Stimulated activated CD4-positive, alpha-beta T cell treated with anti-CD3 and anti-CD28 coated beads, Interleukin-4, amount 100 ng/mL, for 24 hours (primary cell): ENCODE results near the gene GPR55.
A peak's percentile ranks its signal among the peaks of the same experiment; 100 is the strongest.

Source experiments
- DNase-seq: peaks from one replicate; pipeline ENCODE4 v3.0.0-alpha.2; 2020

GPR55 gene

DNA sequence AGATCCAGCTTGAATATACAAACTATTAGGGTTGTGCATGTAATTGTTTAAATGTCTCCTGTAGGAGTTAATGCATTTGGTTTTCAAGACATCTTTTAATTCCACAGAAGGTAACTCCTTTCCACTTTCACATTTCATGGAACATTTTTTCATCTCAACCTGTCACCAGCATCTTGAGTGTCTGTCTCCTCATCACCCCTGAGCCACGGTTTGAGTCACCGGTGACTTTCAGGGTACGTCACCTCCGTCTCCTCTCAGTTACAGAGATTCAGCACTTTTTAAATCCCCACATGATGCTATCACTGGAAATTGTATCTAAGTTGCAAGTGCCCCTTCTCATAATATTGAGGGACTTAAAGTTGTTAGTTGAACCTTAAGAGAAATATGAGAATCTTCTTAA lies 25.3 kb downstream of the GPR55 start:
- peak; percentile 63 for DNase-seq

DNA sequence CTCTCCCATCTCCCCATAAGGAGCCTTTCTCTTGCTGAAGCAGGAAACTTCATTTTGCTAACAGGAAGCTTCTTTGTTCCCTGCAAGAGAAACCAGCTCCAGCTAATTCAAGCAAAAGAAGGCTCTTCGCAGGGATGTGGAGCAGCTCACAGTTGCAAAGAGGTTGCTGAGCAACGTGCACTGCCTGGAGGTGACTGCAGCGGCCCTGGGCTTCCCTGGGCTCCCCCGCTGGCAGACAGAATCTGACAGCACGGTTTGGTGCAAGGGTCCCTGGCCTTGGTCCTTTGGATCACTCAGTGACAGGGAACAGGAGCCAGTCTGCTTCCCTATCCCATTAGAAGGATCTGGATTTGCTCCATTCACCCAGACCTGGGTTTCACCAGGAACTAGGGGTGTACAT lies 25.8 kb downstream of the GPR55 start:
- no peak for DNase-seq

DNA sequence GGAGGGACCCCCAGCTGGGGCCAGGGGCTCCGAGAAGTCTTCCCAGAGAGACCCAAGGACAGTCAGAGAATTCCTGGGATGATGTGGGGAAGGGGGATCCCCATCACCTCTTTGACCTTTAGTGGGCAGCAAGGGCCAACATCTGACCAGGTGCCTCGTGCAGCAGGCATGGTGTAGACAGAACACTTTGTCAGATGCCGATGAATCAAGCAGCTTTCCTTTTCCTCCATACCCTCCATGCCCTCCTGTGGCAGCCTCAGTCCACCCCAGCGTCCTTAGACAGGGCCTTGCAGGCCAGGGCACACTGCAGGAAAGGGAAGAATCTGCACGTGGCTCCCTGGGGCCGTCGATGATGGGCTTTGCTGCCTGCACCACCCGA lies 26.3 kb downstream of the GPR55 start:
- no peak for DNase-seq

DNA sequence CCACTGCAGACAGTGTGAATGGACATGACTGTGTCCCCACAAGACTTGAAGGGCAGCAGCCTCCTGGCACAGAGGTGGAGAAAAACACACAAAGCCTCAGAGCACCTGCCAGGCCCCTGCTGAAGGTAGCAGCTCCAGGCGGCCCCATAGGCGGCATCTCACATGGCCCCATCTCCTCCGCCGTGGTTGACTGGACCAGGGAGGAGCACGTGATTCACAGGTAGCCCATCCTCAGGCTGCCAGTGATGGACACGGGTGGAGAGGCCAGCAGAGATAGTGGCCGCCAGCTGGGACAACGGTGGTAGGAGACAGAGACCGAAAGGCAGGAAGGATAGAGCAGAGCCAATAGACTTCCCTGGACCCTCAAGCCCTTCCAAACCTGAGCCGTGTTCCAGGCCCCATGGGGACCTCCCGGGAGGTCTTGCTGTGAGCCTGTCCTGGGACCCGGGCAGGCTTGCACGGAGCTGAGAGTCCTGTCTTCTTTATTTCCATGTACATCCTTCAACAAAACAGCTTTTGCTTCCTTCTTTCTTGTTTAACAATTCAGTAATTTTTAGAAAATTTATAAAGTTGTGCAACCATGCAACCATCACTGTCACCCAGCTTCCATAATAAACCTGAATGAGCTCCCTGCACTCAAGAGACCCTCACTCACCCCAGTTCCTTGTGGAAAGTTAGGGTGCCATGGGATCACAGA lies 26.9 kb downstream of the GPR55 start:
- no peak for DNase-seq

DNA sequence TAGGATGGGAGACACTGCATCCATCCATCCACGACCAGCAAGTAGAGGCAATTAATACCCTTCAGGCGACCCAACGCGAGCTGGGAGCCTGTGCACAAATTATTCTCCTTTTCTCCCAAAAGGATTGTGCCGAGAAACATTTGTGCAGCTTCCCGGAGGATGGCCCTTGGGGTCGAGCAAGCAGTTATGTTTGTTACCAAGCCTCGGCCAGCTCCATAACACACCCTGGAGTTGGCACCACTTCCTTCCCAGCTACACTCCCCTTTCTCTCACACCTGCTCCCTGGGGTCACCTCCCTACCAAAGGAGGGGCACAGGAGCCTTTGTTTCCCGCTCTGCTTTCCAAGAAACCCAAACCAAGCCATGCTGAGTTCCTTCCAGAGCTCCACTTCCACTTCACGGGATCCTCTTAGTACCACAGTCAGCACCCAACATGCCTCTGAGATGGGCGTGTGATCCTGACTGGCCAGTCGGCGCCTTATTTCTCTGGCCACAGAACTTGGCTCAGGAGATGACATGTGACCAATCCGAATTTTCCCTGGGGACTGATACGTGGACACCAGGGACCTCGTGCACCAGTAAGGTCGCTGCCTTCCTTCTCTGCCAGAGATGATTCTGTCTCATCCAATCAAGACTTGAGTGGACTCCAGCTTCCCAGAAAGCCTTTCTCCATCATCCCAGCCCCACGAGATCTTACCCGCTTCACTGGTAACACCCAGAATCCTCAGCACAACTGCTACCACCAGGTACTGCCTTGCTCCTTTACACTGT lies 28.5 kb downstream of the GPR55 start:
- DNase-seq, result no peak

DNA sequence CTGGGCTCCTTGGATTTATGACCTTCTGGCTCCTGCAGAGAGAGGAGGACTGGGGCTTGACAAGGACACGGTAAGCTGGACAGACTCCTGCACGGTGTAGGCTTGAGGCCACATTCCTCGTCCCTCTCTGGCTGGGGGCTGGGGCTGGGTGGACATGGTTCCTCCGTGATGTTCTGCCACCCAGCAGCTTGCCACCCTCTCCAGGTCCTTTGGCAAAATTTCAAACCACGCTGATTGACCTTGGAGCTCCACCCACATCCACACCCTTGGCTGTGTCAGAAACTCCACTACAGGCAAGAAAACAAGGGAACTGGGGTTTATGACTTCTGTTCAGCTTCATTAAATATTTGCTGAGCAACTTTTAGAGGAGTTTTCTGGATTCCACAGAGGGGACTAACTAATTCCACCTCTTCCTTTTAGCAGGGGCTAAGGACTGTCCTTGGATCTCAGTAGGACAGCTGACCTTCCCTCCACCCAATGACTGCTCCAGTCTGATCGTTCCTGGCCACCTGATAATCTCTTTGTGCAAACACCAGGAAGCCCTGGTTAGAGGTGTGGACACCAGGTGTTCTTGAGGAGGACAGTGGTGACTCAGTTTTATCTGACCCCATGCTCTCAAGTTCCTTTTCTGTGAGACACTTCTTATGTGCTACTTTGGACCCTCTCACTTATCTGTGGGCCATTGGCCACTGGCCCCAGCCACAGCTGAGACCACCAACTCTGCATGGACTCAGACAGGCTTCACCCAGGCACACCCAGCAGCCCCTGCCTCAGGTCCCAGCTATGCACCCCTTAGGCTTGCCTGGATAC lies 29.3 kb downstream of the GPR55 start:
- no peak for DNase-seq

DNA sequence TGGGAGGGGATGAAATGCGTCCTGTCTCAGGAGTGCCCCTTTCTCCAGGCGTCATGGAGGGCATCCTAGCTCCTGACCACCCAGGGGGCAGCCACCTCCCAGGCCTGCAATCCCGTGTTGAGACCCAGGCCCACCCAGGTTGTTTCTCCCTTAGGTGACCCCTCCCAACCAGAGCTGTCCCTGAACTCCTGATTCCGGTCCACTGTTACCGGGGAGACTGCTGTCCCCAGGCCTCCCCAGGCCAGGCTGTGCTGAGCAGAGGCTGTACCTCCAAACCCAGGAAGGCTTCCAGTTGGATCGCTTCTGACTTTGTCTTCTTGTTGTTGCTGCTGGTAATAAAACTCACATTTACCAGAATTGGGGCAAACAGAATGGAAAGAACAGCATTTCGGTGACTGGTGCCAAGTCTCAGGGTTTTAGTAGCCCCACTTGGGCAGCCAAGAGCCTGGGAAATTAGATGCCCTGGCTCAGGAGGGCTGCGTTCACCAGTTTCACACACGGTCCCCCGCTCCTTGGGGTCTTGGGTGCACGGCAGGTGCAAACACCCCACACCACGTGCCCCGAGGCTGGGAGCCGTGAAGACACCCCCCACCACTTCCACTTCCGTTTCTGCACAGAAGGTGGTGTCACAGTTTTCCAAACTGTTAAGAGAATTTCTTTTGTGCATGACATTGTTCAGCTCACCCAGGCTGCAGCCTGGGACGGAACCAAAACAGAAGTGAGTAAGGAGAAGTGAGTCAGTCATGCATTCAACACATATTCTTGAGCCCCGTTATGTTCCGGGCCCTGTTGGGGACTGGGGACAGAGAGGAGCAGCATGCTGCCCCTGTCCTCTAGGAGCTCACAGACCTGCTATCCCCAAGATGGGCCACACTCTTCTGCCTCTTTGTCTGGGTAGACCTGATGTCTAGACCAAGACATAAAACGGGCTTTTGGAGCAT lies 30.9 kb downstream of the GPR55 start:
- no peak for DNase-seq

DNA sequence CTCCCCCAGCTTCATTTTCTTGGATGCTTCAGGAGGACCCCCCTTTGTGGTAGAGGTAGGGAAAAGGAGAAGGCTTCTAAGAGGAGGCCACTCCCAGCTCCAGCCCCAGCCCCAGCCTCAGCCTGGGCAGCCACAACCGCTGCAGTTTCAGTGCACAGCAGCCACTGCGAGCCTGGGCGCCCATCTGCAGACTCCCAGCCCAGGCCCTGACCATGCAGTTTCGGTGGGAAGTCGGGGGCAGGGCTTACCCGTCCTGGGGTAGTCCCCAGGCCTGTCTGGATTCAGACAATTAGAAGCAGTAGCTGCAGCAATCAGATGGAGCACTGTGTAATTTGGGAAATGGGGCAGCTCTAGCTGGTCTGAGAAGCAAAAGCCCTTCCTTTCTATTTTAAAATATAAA lies 31.7 kb downstream of the GPR55 start:
- DNase-seq, result no peak

DNA sequence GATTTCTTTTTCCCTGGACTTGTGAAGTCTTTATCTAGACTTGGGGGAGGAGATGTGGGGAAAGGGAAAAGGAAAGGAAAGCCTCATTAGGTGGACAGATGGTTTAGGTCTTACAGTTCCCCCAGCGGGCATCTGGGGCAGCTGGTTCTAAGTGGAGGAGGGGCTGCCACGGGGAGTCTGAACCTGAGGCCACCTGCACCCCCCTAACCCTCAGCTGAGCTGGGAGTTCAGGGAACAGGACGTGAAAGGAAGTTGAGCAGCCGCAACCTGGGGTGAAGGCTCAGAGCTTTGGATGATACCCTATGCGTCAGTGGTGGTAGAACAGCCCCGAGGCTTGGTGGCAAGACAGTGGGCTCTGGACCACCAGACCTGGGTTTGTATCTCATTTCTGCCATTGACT lies 33.5 kb downstream of the GPR55 start:
- DNase-seq, result no peak

DNA sequence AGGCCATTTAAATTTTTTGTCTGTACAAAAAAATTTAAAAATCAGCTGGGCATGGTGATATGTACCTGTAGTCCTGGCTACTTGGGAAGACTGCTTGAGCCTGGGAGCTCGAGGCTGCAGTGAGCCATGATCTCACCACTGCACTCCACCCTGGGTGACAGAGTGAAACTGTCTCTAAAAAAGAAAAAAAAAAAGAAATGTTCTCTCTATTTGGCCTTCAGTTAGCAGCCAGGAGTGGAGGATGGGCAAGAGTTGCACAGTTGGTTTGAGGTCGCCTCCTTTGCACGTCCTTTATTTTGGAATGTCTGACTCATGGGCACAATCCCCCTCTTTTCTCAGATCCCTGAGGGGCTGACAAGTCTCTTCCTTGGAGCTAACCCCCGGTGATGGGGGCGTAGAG lies 34.0 kb downstream of the GPR55 start:
- DNase-seq, result no peak

DNA sequence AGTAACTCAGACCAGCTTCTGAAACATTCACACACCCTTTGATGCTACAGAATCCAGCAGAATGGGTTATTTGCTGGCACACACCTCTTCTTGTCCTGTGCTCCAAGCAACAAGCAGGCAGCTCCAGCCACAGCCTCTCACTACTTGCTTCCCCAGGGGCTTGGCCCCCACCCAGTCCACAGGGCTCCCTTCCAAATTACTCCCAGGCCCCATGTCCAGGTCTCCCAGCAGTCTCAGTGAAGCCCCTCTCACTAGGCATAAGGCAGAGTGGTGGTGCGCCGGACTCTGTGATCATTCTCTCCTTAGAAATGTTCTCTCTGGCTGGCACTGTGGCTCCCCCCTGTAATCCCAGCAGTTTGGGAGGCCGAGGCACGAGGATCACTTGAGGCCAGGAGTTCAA lies 34.4 kb downstream of the GPR55 start:
- DNase-seq, result no peak

DNA sequence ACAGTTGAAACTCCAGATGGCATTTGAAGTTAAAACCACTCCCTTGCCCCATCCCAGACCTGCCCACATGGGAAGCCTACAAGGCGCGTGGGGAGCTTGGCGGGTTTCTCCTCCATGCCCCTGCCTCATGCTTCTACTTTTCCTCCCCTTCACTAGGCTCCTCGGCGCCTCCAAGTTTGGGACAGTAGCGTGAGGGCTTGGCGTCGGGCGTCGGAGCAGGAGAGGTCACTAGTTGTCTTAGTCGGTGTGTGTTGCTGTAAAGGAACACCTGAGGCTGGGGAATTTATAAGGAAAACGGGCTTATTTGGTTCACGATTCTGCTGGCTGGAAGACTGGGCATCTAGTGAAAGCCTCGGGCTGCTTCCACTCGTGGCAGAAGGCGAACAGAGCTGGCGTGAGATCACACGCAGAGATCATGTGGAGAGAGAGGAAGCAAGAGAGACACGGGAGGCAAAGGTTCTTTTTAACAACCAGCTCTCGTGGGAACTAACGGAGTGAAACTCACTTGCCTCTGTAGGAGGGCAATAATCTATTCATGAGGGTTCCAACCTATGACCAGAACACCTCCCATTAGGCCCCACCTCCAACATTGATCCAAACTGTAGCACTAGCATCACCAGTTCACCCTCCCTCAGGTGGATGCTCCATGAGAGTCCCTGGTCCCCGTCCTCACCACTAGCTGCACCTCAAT lies 35.0 kb downstream of the GPR55 start:
- no peak for DNase-seq

DNA sequence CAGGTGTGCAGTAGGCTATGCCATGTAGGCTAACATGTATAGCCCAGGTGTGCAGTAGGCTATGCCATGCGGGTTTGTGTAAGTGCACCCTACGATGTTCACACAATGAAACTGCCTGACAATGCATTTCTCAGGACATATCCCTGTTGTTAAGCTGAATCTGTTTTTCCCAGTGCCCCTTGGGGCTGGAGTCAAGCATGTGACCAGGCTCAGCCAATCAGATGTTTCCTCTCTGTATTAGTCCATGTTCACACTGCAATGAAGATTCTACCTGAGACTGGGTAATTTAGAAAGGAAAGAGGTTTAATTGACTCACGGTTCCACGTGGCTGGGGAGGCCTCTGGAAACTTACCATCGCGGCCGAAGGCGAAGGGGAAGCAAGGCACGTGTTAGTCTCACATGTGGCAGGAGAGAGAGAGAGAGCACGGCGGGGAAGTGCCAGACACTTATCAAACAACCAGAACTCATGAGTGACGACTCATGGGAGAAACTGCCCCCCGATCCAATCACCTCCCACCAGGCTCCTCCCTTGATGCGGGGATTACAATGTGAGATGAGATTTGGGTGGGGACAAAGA lies 36.1 kb downstream of the GPR55 start:
- no peak for DNase-seq

DNA sequence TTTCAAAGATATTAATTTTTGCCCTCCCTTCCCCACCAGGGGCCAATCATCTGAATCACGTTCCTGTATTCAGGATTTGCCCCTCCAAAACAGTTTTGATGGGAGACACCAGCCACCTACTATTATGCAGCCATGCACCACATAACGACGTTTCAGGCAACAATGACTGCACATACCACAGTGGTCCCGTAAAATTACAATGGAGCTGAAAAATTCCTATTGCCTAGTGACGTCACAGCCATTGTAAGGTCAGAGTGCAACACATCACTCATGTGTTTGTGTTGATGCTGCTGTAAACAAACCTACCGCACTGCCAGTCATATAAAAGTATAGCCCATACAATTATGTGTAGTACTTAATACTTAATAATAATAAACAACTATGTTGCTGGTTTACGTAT lies 37.7 kb downstream of the GPR55 start:
- DNase-seq, result no peak

DNA sequence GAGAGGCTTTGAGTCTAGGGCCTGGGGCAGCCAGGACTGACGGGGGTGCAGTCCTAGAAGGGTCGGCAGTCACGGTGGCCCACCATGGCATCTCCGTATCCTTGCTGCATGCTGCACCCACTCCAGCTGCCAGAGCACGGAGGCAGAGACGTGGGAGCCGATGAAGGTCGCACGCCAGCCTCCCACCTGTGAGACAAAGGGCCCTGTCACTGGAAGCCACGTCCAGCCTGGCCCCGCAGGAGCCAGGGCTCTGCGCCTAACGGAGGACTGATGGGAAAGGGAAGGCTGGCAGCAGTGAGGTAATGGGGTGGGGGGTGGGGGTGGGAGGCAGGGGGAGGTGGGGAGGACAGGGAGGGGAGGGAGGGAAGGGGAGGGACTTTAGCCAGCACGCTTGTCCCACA lies 38.4 kb downstream of the GPR55 start:
- DNase-seq, result no peak

DNA sequence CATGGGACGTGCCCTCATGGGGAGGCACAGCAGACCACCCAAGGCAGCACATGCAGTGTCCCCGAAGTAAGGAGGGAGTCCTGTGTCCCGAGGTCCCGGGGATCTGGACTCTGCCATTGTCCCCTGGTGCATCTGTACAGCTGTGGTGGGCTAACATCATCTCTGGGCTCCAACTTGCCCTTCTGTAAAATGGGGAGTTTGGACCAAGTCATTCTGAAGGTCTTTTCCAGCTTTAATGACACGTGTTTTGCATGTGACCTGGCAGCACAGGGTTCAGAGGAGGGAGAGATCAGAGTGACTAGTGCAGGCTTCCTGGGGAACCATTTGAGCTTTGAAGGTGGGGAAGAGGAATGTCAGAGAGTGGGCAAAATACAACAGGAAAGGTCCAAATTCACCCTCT lies 38.8 kb downstream of the GPR55 start:
- no peak for DNase-seq

DNA sequence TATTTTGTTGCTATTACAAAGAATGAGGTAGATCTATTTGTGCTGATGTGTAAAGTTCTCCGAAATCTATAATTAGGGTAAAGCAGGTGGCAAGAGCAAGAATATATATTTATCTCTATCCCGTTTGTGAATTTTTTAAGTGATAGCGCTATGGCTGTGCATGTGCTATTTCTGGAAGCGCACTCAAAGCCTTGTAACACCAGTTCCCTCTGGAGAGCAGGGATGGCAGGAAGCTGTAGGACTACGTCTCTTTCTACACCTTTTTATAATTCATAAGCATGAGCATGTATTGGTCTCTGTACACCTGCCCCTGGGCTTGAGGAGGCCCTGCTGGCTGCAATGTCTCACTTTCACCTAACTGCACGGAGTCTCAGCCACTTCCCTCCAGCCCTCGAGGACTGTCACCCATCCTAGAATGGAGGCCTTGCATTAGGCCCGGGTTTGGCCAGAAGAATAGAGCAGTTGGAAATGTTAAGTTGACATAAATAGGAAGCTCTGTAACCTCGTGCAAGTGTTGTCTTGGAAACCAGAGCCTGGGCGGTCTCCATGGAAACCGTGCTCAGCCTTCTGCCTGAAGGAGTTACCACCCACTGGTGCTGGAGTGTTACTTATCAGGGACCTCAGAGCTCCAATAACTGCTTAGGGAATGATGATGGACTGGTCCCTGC lies 39.4 kb downstream of the GPR55 start:
- no peak for DNase-seq

DNA sequence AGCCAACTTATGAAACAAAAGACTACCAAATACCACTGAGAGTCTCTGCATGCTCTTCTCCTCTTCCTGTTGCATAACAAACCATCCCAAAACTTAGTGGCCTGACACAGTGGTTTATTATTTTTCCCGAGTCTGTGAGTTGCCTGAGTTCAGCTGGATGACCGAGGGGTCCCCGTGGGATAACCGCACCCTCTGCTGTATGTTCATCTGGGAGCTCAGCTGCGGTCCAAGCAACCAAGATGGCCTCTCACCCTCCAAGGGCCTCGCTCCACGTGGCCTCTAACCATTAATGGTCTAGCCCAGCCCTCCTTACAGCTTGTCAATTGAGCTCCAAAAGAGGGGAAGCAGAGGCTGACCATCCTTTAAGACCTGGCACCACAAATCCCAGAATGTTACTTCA lies 43.2 kb downstream of the GPR55 start:
- no peak for DNase-seq

DNA sequence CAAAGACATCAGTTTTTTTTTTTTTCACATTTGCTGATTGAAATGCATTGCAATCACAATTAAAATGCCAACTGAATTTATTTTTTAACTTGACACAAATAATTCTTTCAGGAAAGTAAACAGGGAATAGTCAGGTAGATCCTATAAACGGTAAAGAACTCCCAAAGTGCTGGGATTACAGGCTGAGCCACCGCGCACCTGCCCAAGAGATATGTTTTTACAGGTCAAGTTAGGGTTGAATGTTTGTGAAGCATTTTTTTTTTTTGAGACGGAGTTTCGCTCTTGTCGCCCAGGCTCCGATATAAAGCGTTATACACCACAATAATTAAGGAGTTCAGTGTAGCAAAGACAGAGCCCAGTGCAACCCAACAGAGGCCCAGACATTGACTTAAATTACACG lies 45.2 kb downstream of the GPR55 start:
- no peak for DNase-seq

DNA sequence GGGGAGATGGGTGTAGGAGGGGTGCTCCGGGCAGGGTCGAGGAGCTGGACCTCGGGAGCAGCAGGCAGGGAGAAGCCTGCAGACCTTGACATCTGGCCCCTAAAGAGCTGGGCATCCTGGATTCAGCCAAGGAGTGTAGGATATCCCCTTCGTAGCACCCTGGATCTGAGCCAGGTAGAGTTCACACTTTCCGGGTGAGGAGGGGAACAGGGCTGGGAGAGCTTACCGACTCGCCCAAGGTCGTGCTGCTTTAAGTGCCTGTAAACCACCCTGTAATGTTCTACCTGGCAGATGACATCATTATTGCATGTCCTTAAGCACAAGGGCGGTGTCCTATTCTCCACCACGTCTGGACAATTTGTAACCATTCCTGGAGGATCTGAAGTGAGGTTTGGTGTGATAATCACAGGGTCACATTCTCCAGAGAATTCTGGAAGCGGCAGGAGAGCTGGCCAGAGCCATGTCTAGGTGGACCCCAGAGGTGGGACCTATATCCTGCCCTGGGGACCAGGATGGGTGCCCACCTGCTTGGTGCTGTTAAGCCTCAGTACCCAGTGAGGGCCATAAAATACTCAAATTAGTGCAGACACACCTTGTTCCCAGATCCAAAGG lies 45.7 kb downstream of the GPR55 start:
- no peak for DNase-seq
